T1000 (cell line): ENCODE results near the gene LRMDA.

Experiments used
- DNase-seq: peaks from one replicate; lab custom pipeline; 2025; ENCODE audit warnings: mixed read lengths; lab: John Stamatoyannopoulos, UW

The LRMDA gene

GRCh38 chr10:76397181-76398042 lies 966.0 kb downstream of the LRMDA start:
- DNase-seq = no peak

GRCh38 chr10:76398043-76398710 lies 966.8 kb downstream of the LRMDA start:
- DNase-seq = no peak

- DNase-seq = no peak
These were observed 967.8 kb downstream of the LRMDA start for GRCh38 chr10:76399226-76399625.

GRCh38 chr10:76401006-76401405 lies 969.6 kb downstream of the LRMDA start:
- DNase-seq = no peak

- no peak for DNase-seq
These were observed 972.5 kb downstream of the LRMDA start for GRCh38 chr10:76403912-76404311.

GRCh38 chr10:76404531-76404930 lies 973.1 kb downstream of the LRMDA start:
- DNase-seq = no peak

- no peak for DNase-seq
These were observed 974.5 kb downstream of the LRMDA start for GRCh38 chr10:76405922-76406321.

GRCh38 chr10:76408646-76409045 lies 977.2 kb downstream of the LRMDA start:
- no peak for DNase-seq

GRCh38 chr10:76411729-76412435 lies 980.5 kb downstream of the LRMDA start:
- no peak for DNase-seq

GRCh38 chr10:76415554-76415953 lies 984.1 kb downstream of the LRMDA start:
- no peak for DNase-seq

GRCh38 chr10:76416642-76417041 lies 985.2 kb downstream of the LRMDA start:
- no peak for DNase-seq

GRCh38 chr10:76420725-76421124 lies 989.3 kb downstream of the LRMDA start:
- DNase-seq = no peak

- no peak for DNase-seq
These were observed 991.3 kb downstream of the LRMDA start for GRCh38 chr10:76422769-76423168.

GRCh38 chr10:76428551-76429367 lies 997.3 kb downstream of the LRMDA start:
- DNase-seq = no peak

GRCh38 chr10:76429368-76430060 lies 998.1 kb downstream of the LRMDA start:
- DNase-seq = no peak

- no peak for DNase-seq
These were observed 998.7 kb downstream of the LRMDA start for GRCh38 chr10:76430061-76430645.

- DNase-seq = peak; percentile 61
These were observed 1000.9 kb downstream of the LRMDA start for GRCh38 chr10:76432016-76433012.

- DNase-seq = no peak
These were observed 1002.0 kb downstream of the LRMDA start for GRCh38 chr10:76433161-76434005.

- no peak for DNase-seq
These were observed 1003.7 kb downstream of the LRMDA start for GRCh38 chr10:76435157-76435556.
